K562 (cell line): ENCODE results near the gene KCNK6. TPM values are rescaled to one million over a fixed set of nuclear protein-coding genes. Genes with fewer than 3 reads are reported as not detected.

ENCODE experiments used
- BHLHE40 ChIP-seq: IDR thresholded peaks from 2 replicates; pipeline ENCODE4 v1.6.1; 2011; ENCODE audit warnings: low read length, improper control_type of control experiment
- CHCHD3 ChIP-seq: fragments of 250-450 bp; sonication (Bioruptor Pico); IDR thresholded peaks from 2 replicates; pipeline ENCODE4 v2.1.2; 2022; ENCODE audit warnings: mild to moderate bottlenecking
- FOXK2 ChIP-seq, 2 experiments: fragments of 450-650 bp; IDR thresholded peaks in 1 of 2; conservative IDR thresholded peaks in 1 of 2; 2 replicates each; pipeline ENCODE4 v1.6.1; 2016; ENCODE audit warnings: low read depth in 2 of 2, mild to moderate bottlenecking in 1 of 2
- MIER1 ChIP-seq: fragments of 450-650 bp; IDR thresholded peaks from 2 replicates; pipeline ENCODE4 v1.6.1; 2016; ENCODE audit warnings: antibody characterized with exemption, mild to moderate bottlenecking, low read depth
- SMARCA4 ChIP-seq: fragments of 450-650 bp; IDR thresholded peaks from 2 replicates; pipeline ENCODE4 v1.6.1; 2016
- SOX6 ChIP-seq: fragments of 450-650 bp; IDR thresholded peaks from 2 replicates; pipeline ENCODE4 v1.6.1; 2014; ENCODE audit warnings: mild to moderate bottlenecking
- TCF3 ChIP-seq: sonication (generic); formaldehyde crosslinking; IDR thresholded peaks from 2 replicates; pipeline ENCODE4 v1.4.0; 2020; ENCODE audit warnings: mild to moderate bottlenecking, missing genetic modification reagents
- TOE1 ChIP-seq, 2 experiments: fragments of 450-650 bp in 1 of 2; sonication (generic) in 1 of 2; formaldehyde crosslinking in 1 of 2; IDR thresholded peaks; 2 replicates each; pipeline versions ENCODE4 v1.7.1 to v1.8.0; 2016 to 2022; ENCODE audit warnings: borderline replicate concordance in 2 of 2, mild to moderate bottlenecking in 2 of 2, antibody characterized with exemption in 1 of 2, inconsistent platforms in 1 of 2, low read depth in 1 of 2, missing genetic modification reagents in 1 of 2, moderate library complexity in 1 of 2
- ZFP36 ChIP-seq: fragments of 150-350 bp; IDR thresholded peaks from 2 replicates; pipeline ENCODE4 v1.6.1; 2018; ENCODE audit warnings: low read length, low read depth; ENCODE audit not compliant: partially characterized antibody
- ZKSCAN8 ChIP-seq: fragments of 200-800 bp; sonication (Bioruptor generic); IDR thresholded peaks from 2 replicates; pipeline ENCODE4 v1.6.1; 2016; ENCODE audit warnings: missing genetic modification characterization, missing compliant biosample characterization
- ZNF12 ChIP-seq: sonication (generic); formaldehyde crosslinking; IDR thresholded peaks from 2 replicates; pipeline ENCODE4 v1.4.0; 2020; ENCODE audit warnings: mild to moderate bottlenecking, missing genetic modification reagents
- ZNF445 ChIP-seq: fragments of 250-450 bp; sonication (Bioruptor Pico); IDR thresholded peaks from 2 replicates; pipeline ENCODE4 v1.4.0; 2020; ENCODE audit warnings: low read depth, mild to moderate bottlenecking, moderate library complexity
- polyA plus RNA-seq, 8 experiments: library from polyadenylated mRNA; depleted of rRNA in 4 of 8; stranded (reverse) in 5 of 8; unstranded in 3 of 8; fragments of >200 nt; fragmentation: Nextera tagmentation in 2 of 8; fragmentation: Illumina TruSeq in 1 of 8; extraction: Ambion mirVana in 2 of 8; extraction: Trizol in 1 of 8; gene quantifications; 2 replicates each; pipeline versions ENCODE4 v1.2.1 to v1.2.3, GENCODE V29; 2011 to 2014; ENCODE audit warnings: inconsistent platforms in 1 of 8, missing spikeins in 1 of 8
- total RNA-seq, 7 experiments: library from RNA; depleted of rRNA in 6 of 7; stranded (reverse); fragments of >200 nt in 6 of 7; fragmentation: Illumina TruSeq in 2 of 7; extraction: Trizol in 2 of 7; gene quantifications; 2 replicates each; pipeline versions ENCODE4 v1.2.1 to v1.2.3, GENCODE V29; 2011 to 2021; ENCODE audit warnings: low replicate concordance in 1 of 7
- TF ChIP-seq, protein P1 (sequence below): fragments of 200-600 bp; sonication (generic); IDR thresholded peaks from one replicate; pipeline ENCODE4 v1.6.1; 2012; ENCODE audit warnings: mild to moderate bottlenecking, low read depth, low read length, inconsistent platforms
- TF ChIP-seq, protein P2 (sequence below): sonication (generic); formaldehyde crosslinking; IDR thresholded peaks from 2 replicates; pipeline ENCODE4 v1.8.1; 2023; ENCODE audit warnings: mild to moderate bottlenecking, missing genetic modification reagents
- TF ChIP-seq, protein P3 (sequence below): sonication (generic); formaldehyde crosslinking; IDR thresholded peaks from 2 replicates; pipeline ENCODE4 v1.8.0; 2022; ENCODE audit warnings: missing genetic modification reagents, mild to moderate bottlenecking, borderline replicate concordance

The KCNK6 gene
- total and polyA plus RNA-seq, 9 of the 15 experiments (the other 6 are each of a cell fraction or from before 2014, with no cell fraction given), result 0.05 to 0.42 (median 0.15) TPM

- TF ChIP-seq, protein P1, sequence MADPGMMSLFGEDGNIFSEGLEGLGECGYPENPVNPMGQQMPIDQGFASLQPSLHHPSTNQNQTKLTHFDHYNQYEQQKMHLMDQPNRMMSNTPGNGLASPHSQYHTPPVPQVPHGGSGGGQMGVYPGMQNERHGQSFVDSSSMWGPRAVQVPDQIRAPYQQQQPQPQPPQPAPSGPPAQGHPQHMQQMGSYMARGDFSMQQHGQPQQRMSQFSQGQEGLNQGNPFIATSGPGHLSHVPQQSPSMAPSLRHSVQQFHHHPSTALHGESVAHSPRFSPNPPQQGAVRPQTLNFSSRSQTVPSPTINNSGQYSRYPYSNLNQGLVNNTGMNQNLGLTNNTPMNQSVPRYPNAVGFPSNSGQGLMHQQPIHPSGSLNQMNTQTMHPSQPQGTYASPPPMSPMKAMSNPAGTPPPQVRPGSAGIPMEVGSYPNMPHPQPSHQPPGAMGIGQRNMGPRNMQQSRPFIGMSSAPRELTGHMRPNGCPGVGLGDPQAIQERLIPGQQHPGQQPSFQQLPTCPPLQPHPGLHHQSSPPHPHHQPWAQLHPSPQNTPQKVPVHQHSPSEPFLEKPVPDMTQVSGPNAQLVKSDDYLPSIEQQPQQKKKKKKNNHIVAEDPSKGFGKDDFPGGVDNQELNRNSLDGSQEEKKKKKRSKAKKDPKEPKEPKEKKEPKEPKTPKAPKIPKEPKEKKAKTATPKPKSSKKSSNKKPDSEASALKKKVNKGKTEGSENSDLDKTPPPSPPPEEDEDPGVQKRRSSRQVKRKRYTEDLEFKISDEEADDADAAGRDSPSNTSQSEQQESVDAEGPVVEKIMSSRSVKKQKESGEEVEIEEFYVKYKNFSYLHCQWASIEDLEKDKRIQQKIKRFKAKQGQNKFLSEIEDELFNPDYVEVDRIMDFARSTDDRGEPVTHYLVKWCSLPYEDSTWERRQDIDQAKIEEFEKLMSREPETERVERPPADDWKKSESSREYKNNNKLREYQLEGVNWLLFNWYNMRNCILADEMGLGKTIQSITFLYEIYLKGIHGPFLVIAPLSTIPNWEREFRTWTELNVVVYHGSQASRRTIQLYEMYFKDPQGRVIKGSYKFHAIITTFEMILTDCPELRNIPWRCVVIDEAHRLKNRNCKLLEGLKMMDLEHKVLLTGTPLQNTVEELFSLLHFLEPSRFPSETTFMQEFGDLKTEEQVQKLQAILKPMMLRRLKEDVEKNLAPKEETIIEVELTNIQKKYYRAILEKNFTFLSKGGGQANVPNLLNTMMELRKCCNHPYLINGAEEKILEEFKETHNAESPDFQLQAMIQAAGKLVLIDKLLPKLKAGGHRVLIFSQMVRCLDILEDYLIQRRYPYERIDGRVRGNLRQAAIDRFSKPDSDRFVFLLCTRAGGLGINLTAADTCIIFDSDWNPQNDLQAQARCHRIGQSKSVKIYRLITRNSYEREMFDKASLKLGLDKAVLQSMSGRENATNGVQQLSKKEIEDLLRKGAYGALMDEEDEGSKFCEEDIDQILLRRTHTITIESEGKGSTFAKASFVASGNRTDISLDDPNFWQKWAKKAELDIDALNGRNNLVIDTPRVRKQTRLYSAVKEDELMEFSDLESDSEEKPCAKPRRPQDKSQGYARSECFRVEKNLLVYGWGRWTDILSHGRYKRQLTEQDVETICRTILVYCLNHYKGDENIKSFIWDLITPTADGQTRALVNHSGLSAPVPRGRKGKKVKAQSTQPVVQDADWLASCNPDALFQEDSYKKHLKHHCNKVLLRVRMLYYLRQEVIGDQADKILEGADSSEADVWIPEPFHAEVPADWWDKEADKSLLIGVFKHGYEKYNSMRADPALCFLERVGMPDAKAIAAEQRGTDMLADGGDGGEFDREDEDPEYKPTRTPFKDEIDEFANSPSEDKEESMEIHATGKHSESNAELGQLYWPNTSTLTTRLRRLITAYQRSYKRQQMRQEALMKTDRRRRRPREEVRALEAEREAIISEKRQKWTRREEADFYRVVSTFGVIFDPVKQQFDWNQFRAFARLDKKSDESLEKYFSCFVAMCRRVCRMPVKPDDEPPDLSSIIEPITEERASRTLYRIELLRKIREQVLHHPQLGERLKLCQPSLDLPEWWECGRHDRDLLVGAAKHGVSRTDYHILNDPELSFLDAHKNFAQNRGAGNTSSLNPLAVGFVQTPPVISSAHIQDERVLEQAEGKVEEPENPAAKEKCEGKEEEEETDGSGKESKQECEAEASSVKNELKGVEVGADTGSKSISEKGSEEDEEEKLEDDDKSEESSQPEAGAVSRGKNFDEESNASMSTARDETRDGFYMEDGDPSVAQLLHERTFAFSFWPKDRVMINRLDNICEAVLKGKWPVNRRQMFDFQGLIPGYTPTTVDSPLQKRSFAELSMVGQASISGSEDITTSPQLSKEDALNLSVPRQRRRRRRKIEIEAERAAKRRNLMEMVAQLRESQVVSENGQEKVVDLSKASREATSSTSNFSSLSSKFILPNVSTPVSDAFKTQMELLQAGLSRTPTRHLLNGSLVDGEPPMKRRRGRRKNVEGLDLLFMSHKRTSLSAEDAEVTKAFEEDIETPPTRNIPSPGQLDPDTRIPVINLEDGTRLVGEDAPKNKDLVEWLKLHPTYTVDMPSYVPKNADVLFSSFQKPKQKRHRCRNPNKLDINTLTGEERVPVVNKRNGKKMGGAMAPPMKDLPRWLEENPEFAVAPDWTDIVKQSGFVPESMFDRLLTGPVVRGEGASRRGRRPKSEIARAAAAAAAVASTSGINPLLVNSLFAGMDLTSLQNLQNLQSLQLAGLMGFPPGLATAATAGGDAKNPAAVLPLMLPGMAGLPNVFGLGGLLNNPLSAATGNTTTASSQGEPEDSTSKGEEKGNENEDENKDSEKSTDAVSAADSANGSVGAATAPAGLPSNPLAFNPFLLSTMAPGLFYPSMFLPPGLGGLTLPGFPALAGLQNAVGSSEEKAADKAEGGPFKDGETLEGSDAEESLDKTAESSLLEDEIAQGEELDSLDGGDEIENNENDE, result no peak
- TF ChIP-seq FOXK2 (conservative IDR thresholded peaks at IDR 0.05 in 1 of 2, IDR thresholded peaks at IDR 0.05 in 1 of 2; ENCODE audit: low read depth in 2 of 2), result peak in 1 of 2 experiments; percentile 52; a peak in 3 of 4 replicates
- no peak for TF ChIP-seq MIER1
- TF ChIP-seq SMARCA4, result no peak; the same call in 1 of the 2 replicates
- no peak; the same call in 1 of the 2 replicates for TF ChIP-seq TCF3
- TF ChIP-seq BHLHE40, result no peak
- TF ChIP-seq CHCHD3 (CRISPR knock-in tag), result no peak
- no peak for TF ChIP-seq ZKSCAN8 (CRISPR knock-in tag)
- TF ChIP-seq TOE1 (IDR thresholded peaks at IDR 0.05; ENCODE audit: borderline replicate concordance), result peak; percentile 36
- no peak for TF ChIP-seq TOE1 (CRISPR knock-in tag; IDR thresholded peaks at IDR 0.05; ENCODE audit: borderline replicate concordance, low read depth)
- TF ChIP-seq SOX6, result no peak
- no peak for TF ChIP-seq ZNF445 (CRISPR knock-in tag)
- TF ChIP-seq ZNF12 (CRISPR knock-in tag), result no peak
- TF ChIP-seq, protein P2, sequence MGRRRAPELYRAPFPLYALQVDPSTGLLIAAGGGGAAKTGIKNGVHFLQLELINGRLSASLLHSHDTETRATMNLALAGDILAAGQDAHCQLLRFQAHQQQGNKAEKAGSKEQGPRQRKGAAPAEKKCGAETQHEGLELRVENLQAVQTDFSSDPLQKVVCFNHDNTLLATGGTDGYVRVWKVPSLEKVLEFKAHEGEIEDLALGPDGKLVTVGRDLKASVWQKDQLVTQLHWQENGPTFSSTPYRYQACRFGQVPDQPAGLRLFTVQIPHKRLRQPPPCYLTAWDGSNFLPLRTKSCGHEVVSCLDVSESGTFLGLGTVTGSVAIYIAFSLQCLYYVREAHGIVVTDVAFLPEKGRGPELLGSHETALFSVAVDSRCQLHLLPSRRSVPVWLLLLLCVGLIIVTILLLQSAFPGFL (CRISPR knock-in tag), result no peak
- TF ChIP-seq, protein P3, sequence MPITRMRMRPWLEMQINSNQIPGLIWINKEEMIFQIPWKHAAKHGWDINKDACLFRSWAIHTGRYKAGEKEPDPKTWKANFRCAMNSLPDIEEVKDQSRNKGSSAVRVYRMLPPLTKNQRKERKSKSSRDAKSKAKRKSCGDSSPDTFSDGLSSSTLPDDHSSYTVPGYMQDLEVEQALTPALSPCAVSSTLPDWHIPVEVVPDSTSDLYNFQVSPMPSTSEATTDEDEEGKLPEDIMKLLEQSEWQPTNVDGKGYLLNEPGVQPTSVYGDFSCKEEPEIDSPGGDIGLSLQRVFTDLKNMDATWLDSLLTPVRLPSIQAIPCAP (CRISPR knock-in tag), result no peak
- TF ChIP-seq ZFP36, result no peak
Measured at GRCh38 chr19:38335949-38336637, 16.4 kb downstream of the KCNK6 start (continued).
